GM18867 (cell line): Measurements from ENCODE around the gene INPP4B.
"Not testable (repeated sequence)": the region's sequence is repeated elsewhere in the genome, so short reads cannot be mapped to it uniquely, and the experiment has no call there.

Source experiments
- ATAC-seq: cut with Tn5 transposase; IDR thresholded peaks from one replicate; pipeline ENCODE4 v1.9.1; 2021; ENCODE audit warnings: mild to moderate bottlenecking, moderate library complexity; ENCODE audit not compliant: unreplicated experiment

Gene INPP4B

GRCh38 chr4:142687547-142688275 lies 158.4 kb downstream of the INPP4B start:
- ATAC-seq: no peak

- no peak for ATAC-seq
Measured at GRCh38 chr4:142686081-142686480, 160.0 kb downstream of the INPP4B start.

- no peak for ATAC-seq
Measured at GRCh38 chr4:142683997-142684396, 162.1 kb downstream of the INPP4B start.

GRCh38 chr4:142683503-142683902 lies 162.6 kb downstream of the INPP4B start:
- no peak for ATAC-seq

- no peak for ATAC-seq
Measured at GRCh38 chr4:142671516-142671915, 174.6 kb downstream of the INPP4B start.

- ATAC-seq: no peak
Measured at GRCh38 chr4:142663828-142664227, 182.3 kb downstream of the INPP4B start.

- no peak for ATAC-seq
Measured at GRCh38 chr4:142660728-142661127, 185.4 kb downstream of the INPP4B start.

GRCh38 chr4:142656178-142656577 lies 189.9 kb downstream of the INPP4B start:
- no peak for ATAC-seq

GRCh38 chr4:142648378-142648777 lies 197.7 kb downstream of the INPP4B start:
- no peak for ATAC-seq

- peak; percentile 66 for ATAC-seq
Measured at GRCh38 chr4:142645475-142646108, 200.5 kb downstream of the INPP4B start.

GRCh38 chr4:142644628-142645027 lies 201.5 kb downstream of the INPP4B start:
- not testable (repeated sequence) for ATAC-seq

- ATAC-seq: no peak
Measured at GRCh38 chr4:142637614-142638013, 208.5 kb downstream of the INPP4B start.

GRCh38 chr4:142631836-142632235 lies 214.3 kb downstream of the INPP4B start:
- ATAC-seq: no peak

GRCh38 chr4:142615324-142615665 lies 230.8 kb downstream of the INPP4B start:
- ATAC-seq: no peak

GRCh38 chr4:142614621-142615323 lies 231.3 kb downstream of the INPP4B start:
- ATAC-seq: no peak

GRCh38 chr4:142607976-142608375 lies 238.1 kb downstream of the INPP4B start:
- no peak for ATAC-seq

GRCh38 chr4:142600952-142601351 lies 245.1 kb downstream of the INPP4B start:
- no peak for ATAC-seq

- no peak for ATAC-seq
Measured at GRCh38 chr4:142598132-142598531, 248.0 kb downstream of the INPP4B start.

GRCh38 chr4:142596595-142596994 lies 249.5 kb downstream of the INPP4B start:
- no peak for ATAC-seq

- no peak for ATAC-seq
Measured at GRCh38 chr4:142596121-142596520, 250.0 kb downstream of the INPP4B start.

GRCh38 chr4:142595222-142595871 lies 250.8 kb downstream of the INPP4B start:
- no peak for ATAC-seq

GRCh38 chr4:142585411-142585810 lies 260.7 kb downstream of the INPP4B start:
- ATAC-seq: no peak
